ENCODE results near the gene MTUS2.
"Not testable (repeated sequence)": the region's sequence is repeated elsewhere in the genome, so short reads cannot be mapped to it uniquely, and the experiment has no call there.

Gene MTUS2

GRCh38 chr13:29204651-29205050 lies 384.5 kb downstream of the MTUS2 start:
- DNase-seq (ENCODE audit: insufficient read length, low spot score) (no peak), FAIRE-seq (no peak)

DNA sequence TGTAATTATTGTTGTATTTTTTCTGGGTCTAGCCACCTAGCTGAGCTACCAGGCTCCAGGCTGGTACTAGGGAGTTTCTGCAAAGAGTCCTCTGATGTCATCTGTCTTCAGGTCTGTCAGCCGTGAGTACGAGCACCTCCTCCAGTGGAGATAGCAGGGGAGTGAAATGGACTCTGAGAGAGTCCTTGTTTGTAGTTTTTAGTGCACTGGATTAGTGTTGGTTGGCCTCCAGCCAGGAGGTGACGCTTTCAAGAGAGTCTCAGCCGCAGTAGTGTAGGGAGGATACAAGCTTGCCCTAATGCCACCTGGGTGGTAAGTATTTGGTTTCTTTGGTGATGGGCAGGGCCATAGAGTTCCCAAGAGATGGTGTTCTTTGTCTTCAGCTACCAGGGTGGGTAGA lies 390.5 kb downstream of the MTUS2 start:
- DNase-seq (ENCODE audit: insufficient read length, low spot score) = no peak
- no peak for FAIRE-seq

DNA sequence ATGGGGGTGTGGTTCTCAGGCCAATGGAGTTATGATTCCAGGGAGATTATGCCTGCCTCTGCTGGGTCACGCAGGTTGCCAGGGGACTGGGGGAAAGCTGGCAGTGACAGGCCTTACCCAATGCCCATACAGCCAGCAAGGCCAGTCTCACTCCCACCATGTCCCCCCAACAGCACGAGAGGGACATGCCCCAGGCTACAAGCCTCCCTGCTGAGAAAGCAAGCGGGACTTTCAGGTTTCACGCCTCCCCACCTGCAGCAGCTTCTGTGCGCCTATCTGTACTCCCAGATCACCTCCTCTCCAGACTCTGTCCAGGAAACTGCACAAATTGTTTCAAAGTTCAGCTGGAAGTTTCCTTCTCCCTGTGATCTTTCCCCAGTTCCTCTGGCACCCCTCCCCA lies 391.0 kb downstream of the MTUS2 start:
- DNase-seq (ENCODE audit: insufficient read length, low spot score); FAIRE-seq: not testable (repeated sequence)

DNA sequence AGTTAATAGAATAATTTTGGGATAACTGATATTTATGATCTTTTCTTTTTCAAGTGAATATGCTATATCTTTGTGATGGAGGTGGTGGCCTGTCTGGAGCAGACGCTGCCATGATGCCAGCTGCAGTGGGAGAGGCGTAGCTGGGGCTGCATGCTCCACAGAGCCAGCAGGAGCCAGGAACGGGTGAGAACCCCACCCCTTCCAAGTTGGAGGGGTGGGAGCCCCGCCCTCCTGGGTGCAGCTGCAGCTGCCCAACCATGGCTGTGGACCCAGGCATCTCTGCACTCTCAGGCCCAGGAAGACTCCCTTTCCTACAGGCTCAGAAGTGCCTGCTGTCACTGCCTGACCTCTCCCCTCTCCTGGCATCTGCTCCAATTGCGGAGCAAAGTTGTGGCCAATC lies 402.3 kb downstream of the MTUS2 start:
- FAIRE-seq (no peak), DNase-seq (ENCODE audit: insufficient read length, low spot score) (no peak)

- no peak for DNase-seq (ENCODE audit: insufficient read length, low spot score)
- no peak for FAIRE-seq
Measured at GRCh38 chr13:29224206-29224605, 404.1 kb downstream of the MTUS2 start.

- no peak for DNase-seq (ENCODE audit: insufficient read length, low spot score)
- FAIRE-seq = no peak
Measured at GRCh38 chr13:29227576-29227975, 407.4 kb downstream of the MTUS2 start.

GRCh38 chr13:29230299-29230845 lies 410.2 kb downstream of the MTUS2 start:
- FAIRE-seq = no peak
- DNase-seq (ENCODE audit: insufficient read length, low spot score) = no peak

GRCh38 chr13:29239653-29240525 lies 419.8 kb downstream of the MTUS2 start:
- FAIRE-seq = no peak
- no peak for DNase-seq (ENCODE audit: insufficient read length, low spot score)

GRCh38 chr13:29254626-29255370 lies 434.7 kb downstream of the MTUS2 start:
- FAIRE-seq = no peak
- DNase-seq (ENCODE audit: insufficient read length, low spot score) = no peak

- DNase-seq (ENCODE audit: insufficient read length, low spot score) (no peak), FAIRE-seq (no peak)
Measured at GRCh38 chr13:29255567-29255966, 435.4 kb downstream of the MTUS2 start.

- FAIRE-seq = no peak
- no peak for DNase-seq (ENCODE audit: insufficient read length, low spot score)
Measured at GRCh38 chr13:29260684-29261083, 440.5 kb downstream of the MTUS2 start.

DNA sequence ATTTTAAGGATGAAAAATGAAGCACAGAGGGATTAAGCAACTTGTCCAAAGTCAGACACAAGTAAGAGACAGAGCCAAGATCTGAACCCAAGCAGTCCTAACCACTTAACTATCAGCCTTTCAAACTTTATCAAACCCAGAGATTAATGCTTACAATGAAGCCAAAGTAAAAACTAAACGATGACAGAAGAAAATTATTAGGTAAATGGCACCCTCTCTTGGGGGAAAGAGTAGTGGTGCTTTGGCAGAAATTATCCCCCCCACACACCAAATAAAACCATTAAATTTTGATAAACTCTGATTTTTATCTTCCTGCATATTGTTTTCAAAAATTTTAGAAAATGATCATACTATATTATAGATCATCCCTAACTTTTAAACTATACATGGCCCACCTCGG lies 446.1 kb downstream of the MTUS2 start:
- DNase-seq (ENCODE audit: insufficient read length, low spot score) (no peak), FAIRE-seq (no peak)

GRCh38 chr13:29266756-29267733 lies 446.9 kb downstream of the MTUS2 start:
- no peak for DNase-seq (ENCODE audit: insufficient read length, low spot score)
- FAIRE-seq = no peak

DNA sequence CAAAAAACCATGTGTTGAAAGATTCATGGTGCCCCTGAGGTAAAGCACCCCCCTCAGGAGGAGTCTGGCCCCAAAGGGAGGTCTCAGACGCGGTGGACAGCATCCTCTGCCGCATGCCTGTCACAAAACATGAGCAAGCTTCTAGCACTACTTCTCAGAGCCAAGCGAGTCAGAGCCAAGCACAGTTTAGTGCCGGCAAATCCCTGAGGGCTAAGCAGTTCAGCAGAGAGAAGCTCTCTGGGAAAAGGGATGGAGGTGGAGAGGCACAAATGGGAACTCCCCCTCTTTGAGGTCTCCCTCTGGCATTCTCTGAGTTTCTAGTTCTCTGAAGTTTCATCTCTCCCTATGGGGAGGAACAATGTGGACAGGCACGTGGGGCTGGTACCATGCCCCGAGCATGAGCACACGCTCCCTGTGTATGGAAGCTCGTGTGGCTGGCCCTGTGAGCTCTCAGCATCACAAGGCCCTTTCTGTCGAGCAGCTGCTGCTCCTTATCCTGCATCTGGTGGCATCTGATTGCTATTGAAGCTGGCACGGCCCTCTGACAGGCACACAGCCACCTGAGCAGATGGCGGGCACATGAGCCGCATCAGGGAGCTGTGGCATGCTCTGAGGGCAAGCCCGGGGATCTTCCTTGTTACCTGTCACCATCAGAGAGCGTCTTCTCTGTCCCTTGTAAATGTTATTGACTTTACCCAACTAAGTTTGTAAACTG lies 450.3 kb downstream of the MTUS2 start:
- no peak for FAIRE-seq
- DNase-seq (ENCODE audit: insufficient read length, low spot score) = no peak

DNA sequence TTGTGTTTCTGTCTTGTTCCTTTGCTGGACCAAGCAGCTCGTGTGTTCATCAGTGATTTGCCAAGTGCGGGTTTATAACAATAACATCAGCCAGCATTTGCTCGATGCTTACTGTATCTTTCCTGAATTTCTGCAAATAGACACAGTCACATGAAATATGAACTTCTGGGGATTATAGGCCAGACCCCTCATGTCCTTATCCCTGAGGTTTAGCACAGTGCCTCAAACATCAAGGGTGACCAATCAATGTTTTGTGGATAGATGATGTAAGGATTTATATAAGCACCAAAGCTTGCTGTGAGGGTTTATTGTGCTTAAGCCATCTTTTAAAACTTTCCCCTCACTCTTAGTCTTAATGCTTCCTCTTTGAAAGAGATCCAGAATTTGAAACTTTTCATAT lies 451.5 kb downstream of the MTUS2 start:
- FAIRE-seq = no peak
- no peak for DNase-seq (ENCODE audit: insufficient read length, low spot score)

GRCh38 chr13:29279356-29280254 lies 459.5 kb downstream of the MTUS2 start:
- DNase-seq (ENCODE audit: insufficient read length, low spot score) = no peak

GRCh38 chr13:29281932-29282495 lies 461.9 kb downstream of the MTUS2 start:
- DNase-seq (ENCODE audit: insufficient read length, low spot score) (no peak), FAIRE-seq (no peak)

More at GRCh38 chr13:29279356-29280254, 459.5 kb downstream of the MTUS2 start:
- FAIRE-seq = no peak

GRCh38 chr13:29284726-29285125 lies 464.6 kb downstream of the MTUS2 start:
- no peak for DNase-seq (ENCODE audit: insufficient read length, low spot score)
- no peak for FAIRE-seq
